NCI-H446 (cell line): ENCODE measurements around the gene LGALS8.
"Not testable (repeated sequence)": the region's sequence is repeated elsewhere in the genome, so short reads cannot be mapped to it uniquely, and the experiment has no call there.

Experiments
- DNase-seq, 2 experiments: peaks; one replicate each; lab custom pipeline; 2025; lab: John Stamatoyannopoulos, UW

LGALS8 gene

GRCh38 chr1:236540813-236541465 is 17.2 kb downstream of the LGALS8 start:
- no peak for DNase-seq

- DNase-seq: no peak
Measured at GRCh38 chr1:236541710-236542109, 17.9 kb downstream of the LGALS8 start.

- DNase-seq: no peak
Measured at GRCh38 chr1:236543065-236543669, 19.4 kb downstream of the LGALS8 start.

- no peak for DNase-seq
Measured at GRCh38 chr1:236545621-236546169, 21.9 kb downstream of the LGALS8 start.

- no peak for DNase-seq
Measured at GRCh38 chr1:236548452-236548851, 24.7 kb downstream of the LGALS8 start.

- no peak for DNase-seq
Measured at GRCh38 chr1:236550961-236551851, 27.4 kb downstream of the LGALS8 start.

- DNase-seq: no peak
Measured at GRCh38 chr1:236552096-236552495, 28.3 kb downstream of the LGALS8 start.

GRCh38 chr1:236552901-236553300 is 29.1 kb downstream of the LGALS8 start:
- no peak for DNase-seq

GRCh38 chr1:236553370-236553769 is 29.6 kb downstream of the LGALS8 start:
- DNase-seq: no peak

- no peak for DNase-seq
Measured at GRCh38 chr1:236556606-236557005, 32.8 kb downstream of the LGALS8 start.

- no peak for DNase-seq
Measured at GRCh38 chr1:236558081-236558480, 34.3 kb downstream of the LGALS8 start.

- DNase-seq: no peak
Measured at GRCh38 chr1:236558846-236559245, 35.1 kb downstream of the LGALS8 start.

- no peak for DNase-seq
Measured at GRCh38 chr1:236560213-236560771, 36.5 kb downstream of the LGALS8 start.

GRCh38 chr1:236561976-236562375 is 38.2 kb downstream of the LGALS8 start:
- no peak for DNase-seq

- DNase-seq: no peak
Measured at GRCh38 chr1:236565530-236565929, 41.7 kb downstream of the LGALS8 start.

GRCh38 chr1:236568285-236568894 is 44.6 kb downstream of the LGALS8 start:
- no peak for DNase-seq

- DNase-seq: no peak
Measured at GRCh38 chr1:236575523-236575922, 51.7 kb downstream of the LGALS8 start.

GRCh38 chr1:236576004-236576403 is 52.2 kb downstream of the LGALS8 start:
- DNase-seq: no peak

GRCh38 chr1:236577041-236577440 is 53.3 kb downstream of the LGALS8 start:
- not testable (repeated sequence) for DNase-seq

GRCh38 chr1:236578661-236579060 is 54.9 kb downstream of the LGALS8 start:
- no peak for DNase-seq

- not testable (repeated sequence) for DNase-seq
Measured at GRCh38 chr1:236580404-236580803, 56.6 kb downstream of the LGALS8 start.

- no peak for DNase-seq
Measured at GRCh38 chr1:236581528-236581927, 57.7 kb downstream of the LGALS8 start.
